ENCODE results near the gene PDE7B.

Gene PDE7B

GRCh38 chr6:136069119-136069518 lies 217.6 kb downstream of the PDE7B start:
- Histone ChIP-seq H3K4me3 (replicated peaks; ENCODE audit: low read depth, low read length) (no peak overlapping the region), H3K36me3 (ENCODE audit: control insufficient read depth, insufficient read depth, low read length) (no peaks in the 10 kb centered on the region), H3K27me3 (replicated peaks; ENCODE audit: control insufficient read depth, insufficient read depth, low read length) (no peaks in the 10 kb centered on the region; the same call in 1 of the 2 replicates)
- DNase-seq (ENCODE audit: extremely low read depth, insufficient read length), result no peak
- TF ChIP-seq, protein P1, sequence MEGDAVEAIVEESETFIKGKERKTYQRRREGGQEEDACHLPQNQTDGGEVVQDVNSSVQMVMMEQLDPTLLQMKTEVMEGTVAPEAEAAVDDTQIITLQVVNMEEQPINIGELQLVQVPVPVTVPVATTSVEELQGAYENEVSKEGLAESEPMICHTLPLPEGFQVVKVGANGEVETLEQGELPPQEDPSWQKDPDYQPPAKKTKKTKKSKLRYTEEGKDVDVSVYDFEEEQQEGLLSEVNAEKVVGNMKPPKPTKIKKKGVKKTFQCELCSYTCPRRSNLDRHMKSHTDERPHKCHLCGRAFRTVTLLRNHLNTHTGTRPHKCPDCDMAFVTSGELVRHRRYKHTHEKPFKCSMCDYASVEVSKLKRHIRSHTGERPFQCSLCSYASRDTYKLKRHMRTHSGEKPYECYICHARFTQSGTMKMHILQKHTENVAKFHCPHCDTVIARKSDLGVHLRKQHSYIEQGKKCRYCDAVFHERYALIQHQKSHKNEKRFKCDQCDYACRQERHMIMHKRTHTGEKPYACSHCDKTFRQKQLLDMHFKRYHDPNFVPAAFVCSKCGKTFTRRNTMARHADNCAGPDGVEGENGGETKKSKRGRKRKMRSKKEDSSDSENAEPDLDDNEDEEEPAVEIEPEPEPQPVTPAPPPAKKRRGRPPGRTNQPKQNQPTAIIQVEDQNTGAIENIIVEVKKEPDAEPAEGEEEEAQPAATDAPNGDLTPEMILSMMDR (IDR thresholded peaks at IDR 0.05; ENCODE audit: insufficient read depth, low read length, poor library complexity, severe bottlenecking), result no peak

DNA sequence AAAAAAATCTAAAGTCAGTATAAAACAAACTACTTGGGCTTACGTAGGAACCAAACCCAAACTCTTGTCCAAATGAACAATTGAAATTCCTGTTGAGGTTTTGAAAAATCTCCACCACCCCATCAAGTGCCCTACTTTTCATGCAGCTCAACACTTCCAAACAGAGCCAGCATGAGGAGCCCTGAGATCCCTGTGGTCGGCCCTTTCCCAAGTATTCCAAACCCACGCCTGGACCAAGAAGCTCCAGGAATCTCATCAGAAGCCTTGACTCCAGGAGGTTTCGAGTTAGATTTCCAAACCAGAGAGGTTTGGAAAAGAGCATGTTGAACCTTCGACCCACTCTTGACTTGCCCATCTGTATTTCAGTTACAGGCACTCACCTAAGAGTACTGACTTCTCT lies 219.3 kb downstream of the PDE7B start:
- Histone ChIP-seq H3K27me3 (replicated peaks; ENCODE audit: control insufficient read depth, insufficient read depth, low read length) (no peaks in the 10 kb centered on the region), H3K4me3 (replicated peaks; ENCODE audit: low read depth, low read length) (no peak overlapping the region), H3K36me3 (ENCODE audit: control insufficient read depth, insufficient read depth, low read length) (no peaks in the 10 kb centered on the region)
- DNase-seq (ENCODE audit: extremely low read depth, insufficient read length), result no peak
- TF ChIP-seq, protein P1 (IDR thresholded peaks at IDR 0.05; ENCODE audit: insufficient read depth, low read length, poor library complexity, severe bottlenecking), result no peak

DNA sequence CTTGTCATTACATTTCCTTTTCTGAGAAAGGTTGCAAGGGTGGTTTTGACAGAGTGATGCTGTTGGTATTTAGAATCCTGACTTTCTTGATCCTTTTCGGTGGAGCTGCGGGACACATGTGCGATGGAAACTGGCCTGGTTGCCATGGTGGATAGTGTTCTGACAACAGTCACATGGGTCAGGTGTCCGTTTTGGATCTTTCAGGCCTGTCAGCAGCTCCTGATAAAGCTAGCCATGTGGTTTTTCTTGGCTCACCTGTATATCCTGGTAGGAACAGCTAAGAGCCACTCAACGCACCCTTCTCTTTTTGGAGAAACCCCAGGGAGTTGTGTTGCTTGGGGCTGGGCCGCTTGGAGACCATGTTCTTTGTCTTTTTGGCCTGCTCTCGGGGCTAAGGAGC lies 221.2 kb downstream of the PDE7B start:
- H3K36me3 ChIP-seq (ENCODE audit: control insufficient read depth, insufficient read depth, low read length), result no peaks in the 10 kb centered on the region
- no peak overlapping the region for H3K4me3 ChIP-seq (replicated peaks; ENCODE audit: low read depth, low read length)
- TF ChIP-seq, protein P1 (IDR thresholded peaks at IDR 0.05; ENCODE audit: insufficient read depth, low read length, poor library complexity, severe bottlenecking), result no peak
- no peaks in the 10 kb centered on the region for H3K27me3 ChIP-seq (replicated peaks; ENCODE audit: control insufficient read depth, insufficient read depth, low read length)
- DNase-seq (ENCODE audit: extremely low read depth, insufficient read length), result no peak

- Histone ChIP-seq H3K4me3 (replicated peaks; ENCODE audit: low read depth, low read length) (no peak overlapping the region), H3K36me3 (ENCODE audit: control insufficient read depth, insufficient read depth, low read length) (no peaks in the 10 kb centered on the region), H3K27me3 (replicated peaks; ENCODE audit: control insufficient read depth, insufficient read depth, low read length) (no peaks in the 10 kb centered on the region)
- TF ChIP-seq, protein P1 (IDR thresholded peaks at IDR 0.05; ENCODE audit: insufficient read depth, low read length, poor library complexity, severe bottlenecking), result no peak
- DNase-seq (ENCODE audit: extremely low read depth, insufficient read length), result no peak
Observed at GRCh38 chr6:136073216-136073615, 221.7 kb downstream of the PDE7B start.

DNA sequence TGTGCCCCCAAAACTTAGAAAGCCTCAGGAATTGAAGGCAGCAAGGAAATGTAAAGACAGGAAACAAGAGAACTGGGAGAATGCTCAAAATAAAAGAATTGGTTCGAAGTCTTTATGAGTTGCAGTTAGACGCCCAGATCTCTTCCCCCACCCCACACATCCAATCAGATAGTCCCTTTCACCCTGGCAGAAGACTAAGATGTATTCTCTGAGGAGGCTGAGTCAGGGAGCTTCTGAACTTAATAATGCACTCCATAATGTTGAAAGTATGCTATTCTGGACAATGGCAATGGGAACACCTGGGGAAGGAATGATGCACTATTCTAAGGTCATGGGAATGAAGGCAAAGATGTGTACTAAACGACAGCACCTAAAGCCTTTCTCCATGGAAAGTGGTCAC lies 225.0 kb downstream of the PDE7B start:
- Histone ChIP-seq H3K36me3 (ENCODE audit: control insufficient read depth, insufficient read depth, low read length) (no peaks in the 10 kb centered on the region), H3K27me3 (replicated peaks; ENCODE audit: control insufficient read depth, insufficient read depth, low read length) (no peaks in the 10 kb centered on the region), H3K4me3 (replicated peaks; ENCODE audit: low read depth, low read length) (no peak overlapping the region)
- no peak for DNase-seq (ENCODE audit: extremely low read depth, insufficient read length)
- TF ChIP-seq, protein P1 (IDR thresholded peaks at IDR 0.05; ENCODE audit: insufficient read depth, low read length, poor library complexity, severe bottlenecking), result no peak

Measured in GM06990 (cell line).